HEK293 (cell line): ENCODE results near the gene REPS2.

Experiments
- CTCF ChIA-PET: fragments of 350-600 bp; formaldehyde crosslinking; extraction: SDS; loops from one replicate; lab custom pipeline; 2021; ENCODE audit warnings: antibody characterized with exemption; lab: Yijun Ruan, JAX
- POLR2A ChIA-PET: fragments of 300-600 bp; formaldehyde crosslinking; extraction: SDS; loops from one replicate; lab custom pipeline; 2020; ENCODE audit warnings: antibody characterized with exemption, inconsistent platforms; lab: Yijun Ruan, JAX
- H3K27ac ChIP-seq: fragments of 200-500 bp; sonication (Bioruptor generic); 2 replicates; pipeline ENCODE4 v1.5.1; 2014; ENCODE audit warnings: low read depth, low read length, control low read depth, inconsistent platforms; ENCODE audit errors: extremely low read depth
- H3K36me3 ChIP-seq, 2 experiments: fragments of 200-500 bp in 1 of 2; sonication (Bioruptor generic) in 1 of 2; 1 replicate in 1 of 2; 2 replicates in 1 of 2; pipeline ENCODE4 v1.5.1; 2014 to 2017; ENCODE audit warnings: inconsistent platforms in 2 of 2, low read length in 2 of 2; ENCODE audit not compliant: control insufficient read depth in 2 of 2, insufficient read depth in 1 of 2
- H3K4me1 ChIP-seq: fragments of 200-500 bp; sonication (Bioruptor generic); 2 replicates; pipeline ENCODE4 v1.5.1; 2014; ENCODE audit warnings: mild to moderate bottlenecking, low read length, inconsistent platforms; ENCODE audit not compliant: control insufficient read depth, insufficient read depth
- H3K4me3 ChIP-seq: 2 replicates; pipeline ENCODE4 v1.5.1; 2011; ENCODE audit warnings: low read depth, mild to moderate bottlenecking, control low read depth, low read length, moderate library complexity
- H3K9me3 ChIP-seq: fragments of 200-500 bp; sonication (Bioruptor generic); 2 replicates; pipeline ENCODE4 v1.5.1; 2014; ENCODE audit warnings: low read depth, low read length, inconsistent platforms; ENCODE audit not compliant: control insufficient read depth, insufficient read depth
- FEZF1 ChIP-seq: fragments of 450-650 bp; formaldehyde crosslinking; IDR thresholded peaks from 2 replicates; pipeline ENCODE4 v1.5.1; 2016; ENCODE audit warnings: missing biosample characterization, missing genetic modification characterization
- GFI1B ChIP-seq: fragments of 450-650 bp; formaldehyde crosslinking; IDR thresholded peaks from 2 replicates; pipeline ENCODE4 v1.5.1; 2016; ENCODE audit warnings: missing biosample characterization, missing genetic modification characterization
- KLF1 ChIP-seq: fragments of 450-650 bp; formaldehyde crosslinking; IDR thresholded peaks from 2 replicates; pipeline ENCODE4 v1.5.1; 2016; ENCODE audit warnings: missing biosample characterization, missing genetic modification characterization
- MEIS1 ChIP-seq: sonication (generic); formaldehyde crosslinking; IDR thresholded peaks from 2 replicates; pipeline ENCODE4 v1.8.1; 2022; ENCODE audit warnings: missing genetic modification reagents, mild to moderate bottlenecking, borderline replicate concordance
- MZF1 ChIP-seq: fragments of 450-650 bp; formaldehyde crosslinking; IDR thresholded peaks from 2 replicates; pipeline ENCODE4 v1.5.1; 2017; ENCODE audit warnings: missing biosample characterization, missing genetic modification characterization, borderline replicate concordance
- SALL2 ChIP-seq: fragments of 450-650 bp; formaldehyde crosslinking; IDR thresholded peaks from 2 replicates; pipeline ENCODE4 v1.5.0; 2017; ENCODE audit warnings: missing biosample characterization, mild to moderate bottlenecking, missing genetic modification characterization, borderline replicate concordance
- TCF7L2 ChIP-seq: IDR thresholded peaks from 2 replicates; pipeline ENCODE4 v1.6.1; 2011; ENCODE audit warnings: low read depth, mild to moderate bottlenecking, inconsistent platforms, low read length, moderate library complexity, borderline replicate concordance
- ZEB2 ChIP-seq: fragments of 450-650 bp; formaldehyde crosslinking; IDR thresholded peaks from 2 replicates; pipeline ENCODE4 v1.5.1; 2016; ENCODE audit warnings: missing biosample characterization, missing genetic modification characterization
- ZNF132 ChIP-seq: fragments of 450-650 bp; formaldehyde crosslinking; IDR thresholded peaks from 2 replicates; pipeline ENCODE4 v1.5.1; 2017; ENCODE audit warnings: missing biosample characterization, missing genetic modification characterization, borderline replicate concordance
- ZNF169 ChIP-seq: fragments of 450-650 bp; formaldehyde crosslinking; IDR thresholded peaks from 2 replicates; pipeline ENCODE4 v1.5.1; 2016; ENCODE audit warnings: missing biosample characterization, missing genetic modification characterization
- ZNF19 ChIP-seq: fragments of 450-650 bp; formaldehyde crosslinking; IDR thresholded peaks from 2 replicates; pipeline ENCODE4; 2016; ENCODE audit warnings: missing biosample characterization, missing genetic modification characterization, low read depth
- ZNF214 ChIP-seq: fragments of 450-650 bp; formaldehyde crosslinking; IDR thresholded peaks from 2 replicates; pipeline ENCODE4 v1.5.1; 2017; ENCODE audit warnings: missing biosample characterization, mild to moderate bottlenecking, missing genetic modification characterization, borderline replicate concordance
- ZNF391 ChIP-seq: fragments of 450-650 bp; formaldehyde crosslinking; IDR thresholded peaks from 2 replicates; pipeline ENCODE4 v1.5.1; 2016; ENCODE audit warnings: low read depth, missing biosample characterization, missing genetic modification characterization, borderline replicate concordance
- ZNF473 ChIP-seq: fragments of 450-650 bp; formaldehyde crosslinking; IDR thresholded peaks from 2 replicates; pipeline ENCODE4 v1.5.1; 2017; ENCODE audit warnings: missing biosample characterization, missing genetic modification characterization
- ZNF548 ChIP-seq: fragments of 450-650 bp; formaldehyde crosslinking; IDR thresholded peaks from 2 replicates; pipeline ENCODE4 v1.5.1; 2016; ENCODE audit warnings: missing biosample characterization, missing genetic modification characterization
- ZNF654 ChIP-seq: fragments of 450-650 bp; formaldehyde crosslinking; IDR thresholded peaks from 2 replicates; pipeline ENCODE4 v1.5.1; 2016; ENCODE audit warnings: low read depth, missing biosample characterization, missing genetic modification characterization
- ZSCAN30 ChIP-seq: fragments of 450-650 bp; IDR thresholded peaks from 2 replicates; pipeline ENCODE4 v1.5.1; 2018; ENCODE audit warnings: missing biosample characterization, mild to moderate bottlenecking, missing genetic modification characterization, moderate library complexity
- TF ChIP-seq, protein P1 (sequence below): fragments of 450-650 bp; formaldehyde crosslinking; IDR thresholded peaks from 2 replicates; pipeline ENCODE4 v1.5.1; 2016; ENCODE audit warnings: missing biosample characterization, missing genetic modification characterization
- TF ChIP-seq, protein P2 (sequence below): fragments of 450-650 bp; formaldehyde crosslinking; IDR thresholded peaks from 2 replicates; pipeline ENCODE4 v1.5.1; 2016; ENCODE audit warnings: missing biosample characterization, missing genetic modification characterization
- TF ChIP-seq, protein P3 (sequence below): fragments of 450-650 bp; formaldehyde crosslinking; IDR thresholded peaks from 2 replicates; pipeline ENCODE4 v1.5.1; 2017; ENCODE audit warnings: missing biosample characterization, missing genetic modification characterization
- TF ChIP-seq, protein P4 (sequence below): fragments of 450-650 bp; formaldehyde crosslinking; IDR thresholded peaks from 2 replicates; pipeline ENCODE4 v1.5.1; 2016; ENCODE audit warnings: missing biosample characterization, missing genetic modification characterization
- TF ChIP-seq, protein P5 (sequence below): fragments of 450-650 bp; formaldehyde crosslinking; IDR thresholded peaks from 2 replicates; pipeline ENCODE4 v1.5.1; 2016; ENCODE audit warnings: missing biosample characterization, missing genetic modification characterization
- TF ChIP-seq, protein P6 (sequence below): fragments of 450-650 bp; formaldehyde crosslinking; IDR thresholded peaks from 2 replicates; pipeline ENCODE4 v1.5.1; 2016; ENCODE audit warnings: missing biosample characterization, missing genetic modification characterization

REPS2 gene

DNA sequence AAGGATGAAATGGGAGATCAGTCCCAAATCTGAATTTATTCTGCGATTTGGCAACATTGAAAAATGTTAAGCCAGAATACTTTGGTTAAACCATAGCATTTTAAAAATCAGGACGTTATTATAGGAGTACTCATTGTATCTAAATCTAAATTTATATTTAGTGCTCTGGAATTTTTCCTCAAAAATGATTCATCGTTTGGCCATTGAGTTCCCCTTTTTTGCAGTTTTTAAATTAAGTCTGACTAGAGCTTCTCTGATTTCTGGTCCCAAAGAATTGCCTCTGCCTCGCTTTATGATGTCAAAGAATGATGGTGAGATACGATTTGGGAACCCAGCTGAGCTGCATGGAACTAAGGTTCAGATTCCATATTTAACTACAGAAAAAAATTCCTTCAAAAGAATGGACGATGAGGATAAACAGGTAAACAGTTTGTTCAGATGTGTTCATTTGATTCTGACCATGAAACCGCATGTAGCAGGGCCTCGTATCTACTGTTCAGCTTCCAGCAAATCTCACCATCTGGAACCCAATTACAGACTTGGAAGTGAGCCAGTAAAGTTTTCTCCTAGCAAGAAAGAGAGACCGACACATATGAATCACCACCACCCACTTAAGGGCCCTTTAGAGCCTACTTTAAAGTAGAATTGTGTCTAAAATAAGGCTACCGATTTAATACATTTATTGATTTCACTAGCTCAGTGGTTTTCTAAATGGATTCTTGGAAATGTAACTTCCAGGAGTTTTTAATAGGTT lies 75.6 kb downstream of the REPS2 start:
- H3K27ac ChIP-seq, result no peak overlapping the region
- H3K4me3 ChIP-seq, result no peak overlapping the region
- ChIA-PET CTCF (interaction anchor here (0.6 to 1.5 kb wide), 4 partner anchors 16 to 690 kb away, joined by 3 to 4 read pairs (median 3); no protein-coding TSS in a partner anchor), POLR2A (no interaction called here)
- H3K36me3 ChIP-seq, result no peaks in the 10 kb centered on the region
- peaks cover 7% of the 10 kb centered on the region for H3K4me1 ChIP-seq
- H3K9me3 ChIP-seq, result no peaks in the 10 kb centered on the region
- TF ChIP-seq TCF7L2 (0 out of 2 replicates have a peak, but pooled peaks have one; percentile 54), ZNF169 (tag by site-specific recombination) (no peak), ZNF473 (tag by site-specific recombination) (no peak), MEIS1 (CRISPR knock-in tag) (no peak), MZF1 (tag by site-specific recombination) (no peak), GFI1B (tag by site-specific recombination) (no peak), ZEB2 (no peak)
- TF ChIP-seq, protein P1, sequence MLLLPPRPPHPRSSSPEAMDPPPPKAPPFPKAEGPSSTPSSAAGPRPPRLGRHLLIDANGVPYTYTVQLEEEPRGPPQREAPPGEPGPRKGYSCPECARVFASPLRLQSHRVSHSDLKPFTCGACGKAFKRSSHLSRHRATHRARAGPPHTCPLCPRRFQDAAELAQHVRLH (tag by site-specific recombination), result no peak
- TF ChIP-seq, protein P2, sequence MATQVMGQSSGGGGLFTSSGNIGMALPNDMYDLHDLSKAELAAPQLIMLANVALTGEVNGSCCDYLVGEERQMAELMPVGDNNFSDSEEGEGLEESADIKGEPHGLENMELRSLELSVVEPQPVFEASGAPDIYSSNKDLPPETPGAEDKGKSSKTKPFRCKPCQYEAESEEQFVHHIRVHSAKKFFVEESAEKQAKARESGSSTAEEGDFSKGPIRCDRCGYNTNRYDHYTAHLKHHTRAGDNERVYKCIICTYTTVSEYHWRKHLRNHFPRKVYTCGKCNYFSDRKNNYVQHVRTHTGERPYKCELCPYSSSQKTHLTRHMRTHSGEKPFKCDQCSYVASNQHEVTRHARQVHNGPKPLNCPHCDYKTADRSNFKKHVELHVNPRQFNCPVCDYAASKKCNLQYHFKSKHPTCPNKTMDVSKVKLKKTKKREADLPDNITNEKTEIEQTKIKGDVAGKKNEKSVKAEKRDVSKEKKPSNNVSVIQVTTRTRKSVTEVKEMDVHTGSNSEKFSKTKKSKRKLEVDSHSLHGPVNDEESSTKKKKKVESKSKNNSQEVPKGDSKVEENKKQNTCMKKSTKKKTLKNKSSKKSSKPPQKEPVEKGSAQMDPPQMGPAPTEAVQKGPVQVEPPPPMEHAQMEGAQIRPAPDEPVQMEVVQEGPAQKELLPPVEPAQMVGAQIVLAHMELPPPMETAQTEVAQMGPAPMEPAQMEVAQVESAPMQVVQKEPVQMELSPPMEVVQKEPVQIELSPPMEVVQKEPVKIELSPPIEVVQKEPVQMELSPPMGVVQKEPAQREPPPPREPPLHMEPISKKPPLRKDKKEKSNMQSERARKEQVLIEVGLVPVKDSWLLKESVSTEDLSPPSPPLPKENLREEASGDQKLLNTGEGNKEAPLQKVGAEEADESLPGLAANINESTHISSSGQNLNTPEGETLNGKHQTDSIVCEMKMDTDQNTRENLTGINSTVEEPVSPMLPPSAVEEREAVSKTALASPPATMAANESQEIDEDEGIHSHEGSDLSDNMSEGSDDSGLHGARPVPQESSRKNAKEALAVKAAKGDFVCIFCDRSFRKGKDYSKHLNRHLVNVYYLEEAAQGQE, result no peak
- TF ChIP-seq, protein P3, sequence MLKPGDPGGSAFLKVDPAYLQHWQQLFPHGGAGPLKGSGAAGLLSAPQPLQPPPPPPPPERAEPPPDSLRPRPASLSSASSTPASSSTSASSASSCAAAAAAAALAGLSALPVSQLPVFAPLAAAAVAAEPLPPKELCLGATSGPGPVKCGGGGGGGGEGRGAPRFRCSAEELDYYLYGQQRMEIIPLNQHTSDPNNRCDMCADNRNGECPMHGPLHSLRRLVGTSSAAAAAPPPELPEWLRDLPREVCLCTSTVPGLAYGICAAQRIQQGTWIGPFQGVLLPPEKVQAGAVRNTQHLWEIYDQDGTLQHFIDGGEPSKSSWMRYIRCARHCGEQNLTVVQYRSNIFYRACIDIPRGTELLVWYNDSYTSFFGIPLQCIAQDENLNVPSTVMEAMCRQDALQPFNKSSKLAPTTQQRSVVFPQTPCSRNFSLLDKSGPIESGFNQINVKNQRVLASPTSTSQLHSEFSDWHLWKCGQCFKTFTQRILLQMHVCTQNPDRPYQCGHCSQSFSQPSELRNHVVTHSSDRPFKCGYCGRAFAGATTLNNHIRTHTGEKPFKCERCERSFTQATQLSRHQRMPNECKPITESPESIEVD (tag by site-specific recombination), result peak; percentile 46

DNA sequence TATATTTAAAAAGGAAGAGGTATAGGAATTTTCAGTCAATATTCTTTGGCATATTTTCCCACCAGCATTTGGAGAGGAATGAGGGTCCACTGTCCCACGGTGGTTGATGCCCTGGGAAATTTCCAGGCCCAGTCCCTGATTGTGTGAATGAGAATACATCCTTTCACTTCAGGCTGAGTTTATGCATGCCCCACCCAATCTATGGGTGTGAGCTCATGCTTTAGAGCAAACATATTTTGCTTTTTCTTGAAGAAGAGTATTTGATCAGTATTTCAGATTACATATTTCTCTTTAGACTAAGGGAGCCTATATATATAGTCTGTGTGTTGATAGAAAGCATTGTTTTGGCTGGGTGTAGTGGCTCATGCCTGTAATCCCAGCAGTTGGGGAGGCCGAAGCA lies 77.2 kb downstream of the REPS2 start:
- H3K4me3 ChIP-seq, result no peak overlapping the region
- no peaks in the 10 kb centered on the region for H3K9me3 ChIP-seq
- H3K36me3 ChIP-seq, result no peaks in the 10 kb centered on the region
- no peak overlapping the region for H3K27ac ChIP-seq
- POLR2A ChIA-PET, result interaction anchor here (0.6 to 0.7 kb wide), 2 partner anchors 23 to 258 kb away, joined by 3 read pairs; no protein-coding TSS in a partner anchor
- peaks cover 7% of the 10 kb centered on the region for H3K4me1 ChIP-seq
- CTCF ChIA-PET, result interaction anchor here (0.6 kb wide), 1 partner anchor 157 kb away, joined by 3 read pairs; no protein-coding TSS in a partner anchor
- TF ChIP-seq, protein P4, sequence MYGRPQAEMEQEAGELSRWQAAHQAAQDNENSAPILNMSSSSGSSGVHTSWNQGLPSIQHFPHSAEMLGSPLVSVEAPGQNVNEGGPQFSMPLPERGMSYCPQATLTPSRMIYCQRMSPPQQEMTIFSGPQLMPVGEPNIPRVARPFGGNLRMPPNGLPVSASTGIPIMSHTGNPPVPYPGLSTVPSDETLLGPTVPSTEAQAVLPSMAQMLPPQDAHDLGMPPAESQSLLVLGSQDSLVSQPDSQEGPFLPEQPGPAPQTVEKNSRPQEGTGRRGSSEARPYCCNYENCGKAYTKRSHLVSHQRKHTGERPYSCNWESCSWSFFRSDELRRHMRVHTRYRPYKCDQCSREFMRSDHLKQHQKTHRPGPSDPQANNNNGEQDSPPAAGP (tag by site-specific recombination), result no peak
- TF ChIP-seq ZSCAN30 (tag by site-specific recombination) (no peak), ZNF132 (no peak), SALL2 (tag by site-specific recombination) (no peak), ZNF214 (tag by site-specific recombination) (no peak), ZNF19 (no peak), FEZF1 (tag by site-specific recombination) (no peak), ZNF391 (tag by site-specific recombination) (no peak), ZNF548 (no peak), ZNF654 (tag by site-specific recombination) (no peak), KLF1 (tag by site-specific recombination) (no peak)
- TF ChIP-seq, protein P5, sequence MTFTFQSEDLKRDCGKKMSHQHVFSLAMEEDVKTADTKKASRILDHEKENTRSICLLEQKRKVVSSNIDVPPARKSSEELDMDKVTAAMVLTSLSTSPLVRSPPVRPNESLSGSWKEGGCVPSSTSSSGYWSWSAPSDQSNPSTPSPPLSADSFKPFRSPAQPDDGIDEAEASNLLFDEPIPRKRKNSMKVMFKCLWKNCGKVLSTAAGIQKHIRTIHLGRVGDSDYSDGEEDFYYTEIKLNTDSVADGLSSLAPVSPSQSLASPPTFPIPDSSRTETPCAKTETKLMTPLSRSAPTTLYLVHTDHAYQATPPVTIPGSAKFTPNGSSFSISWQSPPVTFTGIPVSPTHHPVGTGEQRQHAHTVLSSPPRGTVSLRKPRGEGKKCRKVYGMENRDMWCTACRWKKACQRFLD, result no peak
- TF ChIP-seq, protein P6, sequence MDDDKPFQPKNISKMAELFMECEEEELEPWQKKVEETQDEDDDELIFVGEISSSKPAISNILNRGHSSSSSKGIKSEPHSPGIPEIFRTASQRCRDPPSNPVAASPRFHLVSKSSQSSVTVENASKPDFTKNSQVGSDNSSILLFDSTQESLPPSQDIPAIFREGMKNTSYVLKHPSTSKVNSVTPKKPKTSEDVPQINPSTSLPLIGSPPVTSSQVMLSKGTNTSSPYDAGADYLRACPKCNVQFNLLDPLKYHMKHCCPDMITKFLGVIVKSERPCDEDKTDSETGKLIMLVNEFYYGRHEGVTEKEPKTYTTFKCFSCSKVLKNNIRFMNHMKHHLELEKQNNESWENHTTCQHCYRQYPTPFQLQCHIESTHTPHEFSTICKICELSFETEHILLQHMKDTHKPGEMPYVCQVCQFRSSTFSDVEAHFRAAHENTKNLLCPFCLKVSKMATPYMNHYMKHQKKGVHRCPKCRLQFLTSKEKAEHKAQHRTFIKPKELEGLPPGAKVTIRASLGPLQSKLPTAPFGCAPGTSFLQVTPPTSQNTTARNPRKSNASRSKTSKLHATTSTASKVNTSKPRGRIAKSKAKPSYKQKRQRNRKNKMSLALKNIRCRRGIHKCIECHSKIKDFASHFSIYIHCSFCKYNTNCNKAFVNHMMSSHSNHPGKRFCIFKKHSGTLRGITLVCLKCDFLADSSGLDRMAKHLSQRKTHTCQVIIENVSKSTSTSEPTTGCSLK, result no peak
